Pulmonary artery endothelial cell (primary cell): ENCODE results near the gene NUP98. TPM values are rescaled to one million over a fixed set of nuclear protein-coding genes. Genes with fewer than 3 reads are reported as not detected.
"Not testable (repeated sequence)": the region's sequence is repeated elsewhere in the genome, so short reads cannot be mapped to it uniquely, and the experiment has no call there.

ENCODE experiments used
- DNase-seq: peaks from one replicate; pipeline ENCODE4 v3.0.0-alpha.2; 2011; ENCODE audit warnings: low read depth, low spot score
- total RNA-seq: library from RNA; depleted of rRNA; stranded (reverse); fragments of >200 nt; gene quantifications from 2 replicates; pipeline ENCODE4 v1.2.3, GENCODE V29; 2014

NUP98 gene
- total RNA-seq, 1 donor from 2014 or later, result 104 TPM

DNA sequence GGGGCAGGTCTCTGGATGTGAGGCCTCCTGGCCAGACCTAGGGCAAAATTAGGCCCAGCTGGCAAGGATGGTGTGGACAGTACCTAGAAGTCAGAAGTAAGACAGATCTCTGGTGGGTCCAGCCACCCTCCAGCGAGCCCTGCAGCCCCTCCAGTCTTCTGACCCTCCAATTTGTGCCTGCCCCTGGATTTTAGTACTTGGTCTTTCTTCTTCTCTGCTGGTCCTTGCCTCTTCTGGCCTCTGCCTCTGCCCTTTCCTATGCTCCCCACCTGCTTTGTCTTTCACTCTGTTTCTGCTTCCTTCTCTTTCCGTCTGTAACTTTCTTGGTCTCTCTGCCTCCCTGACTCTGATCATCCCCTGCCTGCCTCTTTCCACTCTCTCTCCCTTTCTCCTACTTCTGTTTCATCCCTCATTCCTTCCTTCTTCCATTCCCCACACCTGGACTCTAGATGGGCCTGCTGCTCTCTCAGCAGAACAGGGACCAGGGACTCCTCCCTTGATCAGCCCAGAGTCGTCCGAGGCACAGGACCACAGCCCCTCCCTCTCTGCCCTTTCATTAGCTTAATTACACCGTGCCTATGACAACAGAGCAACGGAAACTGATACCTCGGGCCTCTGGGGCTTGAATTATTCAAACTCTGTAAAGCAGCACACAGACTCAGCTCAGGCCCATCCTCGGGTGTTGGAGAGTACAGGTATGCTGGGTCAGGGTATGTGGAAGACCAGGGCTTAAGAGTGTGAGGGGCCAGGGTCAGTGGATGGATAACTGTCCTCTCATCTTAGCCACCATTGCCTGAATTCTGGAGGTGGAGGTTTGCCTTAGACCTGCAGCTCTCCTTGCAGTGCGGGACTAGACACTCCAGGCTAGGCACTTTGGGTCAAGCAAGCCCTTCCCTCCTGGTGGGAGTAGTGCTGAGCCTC is 125.8 kb downstream of the NUP98 start, which contains the start of gene CHRNA10:
TSS of gene CHRNA10 (minus strand) at position 51 of the 921 bp plus-strand sequence. CDS start 72 bp downstream, outside the sequence.
- DNase-seq, result no peak

DNA sequence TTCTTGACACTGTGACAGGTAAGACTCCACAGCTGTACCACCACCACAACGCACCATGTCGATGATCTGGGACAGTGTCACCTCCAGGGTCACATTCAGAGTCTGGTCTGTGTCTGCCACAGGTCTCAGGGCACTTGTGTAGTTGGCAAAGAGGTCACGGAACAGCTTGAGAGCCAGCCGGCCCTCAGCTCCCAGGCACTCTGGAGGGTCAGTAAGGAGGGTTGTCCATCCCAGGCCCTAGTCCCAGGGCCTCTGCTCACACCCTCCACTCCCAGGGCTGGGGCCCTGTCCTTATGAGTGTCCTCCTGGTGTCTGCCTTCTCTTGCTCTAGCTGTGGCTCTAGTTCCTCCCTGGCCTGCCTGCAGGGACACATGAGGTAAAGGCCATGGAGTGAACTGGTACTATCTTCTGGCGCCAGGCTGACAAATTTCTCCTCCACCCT is 127.6 kb downstream of the NUP98 start:
- no peak for DNase-seq

DNA sequence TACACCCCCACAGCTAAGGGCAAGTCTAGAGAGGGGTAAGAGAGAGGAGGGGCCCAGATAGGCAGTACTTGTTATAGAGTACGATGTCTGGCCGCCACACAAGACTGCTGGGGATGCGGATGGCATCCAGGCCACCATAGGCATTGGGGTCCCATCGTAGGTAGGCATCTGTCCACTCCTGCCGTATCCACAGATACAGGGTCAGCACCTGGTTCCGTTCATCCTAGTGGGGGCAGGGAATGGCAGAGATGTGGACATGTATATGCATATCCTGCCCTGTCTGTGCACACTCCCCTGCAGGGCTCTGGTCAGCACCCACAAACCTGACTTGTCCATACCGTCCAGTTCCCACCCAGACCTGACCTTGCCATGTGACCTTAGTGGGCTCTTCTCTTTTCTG is 128.2 kb downstream of the NUP98 start:
- DNase-seq, result no peak

DNA sequence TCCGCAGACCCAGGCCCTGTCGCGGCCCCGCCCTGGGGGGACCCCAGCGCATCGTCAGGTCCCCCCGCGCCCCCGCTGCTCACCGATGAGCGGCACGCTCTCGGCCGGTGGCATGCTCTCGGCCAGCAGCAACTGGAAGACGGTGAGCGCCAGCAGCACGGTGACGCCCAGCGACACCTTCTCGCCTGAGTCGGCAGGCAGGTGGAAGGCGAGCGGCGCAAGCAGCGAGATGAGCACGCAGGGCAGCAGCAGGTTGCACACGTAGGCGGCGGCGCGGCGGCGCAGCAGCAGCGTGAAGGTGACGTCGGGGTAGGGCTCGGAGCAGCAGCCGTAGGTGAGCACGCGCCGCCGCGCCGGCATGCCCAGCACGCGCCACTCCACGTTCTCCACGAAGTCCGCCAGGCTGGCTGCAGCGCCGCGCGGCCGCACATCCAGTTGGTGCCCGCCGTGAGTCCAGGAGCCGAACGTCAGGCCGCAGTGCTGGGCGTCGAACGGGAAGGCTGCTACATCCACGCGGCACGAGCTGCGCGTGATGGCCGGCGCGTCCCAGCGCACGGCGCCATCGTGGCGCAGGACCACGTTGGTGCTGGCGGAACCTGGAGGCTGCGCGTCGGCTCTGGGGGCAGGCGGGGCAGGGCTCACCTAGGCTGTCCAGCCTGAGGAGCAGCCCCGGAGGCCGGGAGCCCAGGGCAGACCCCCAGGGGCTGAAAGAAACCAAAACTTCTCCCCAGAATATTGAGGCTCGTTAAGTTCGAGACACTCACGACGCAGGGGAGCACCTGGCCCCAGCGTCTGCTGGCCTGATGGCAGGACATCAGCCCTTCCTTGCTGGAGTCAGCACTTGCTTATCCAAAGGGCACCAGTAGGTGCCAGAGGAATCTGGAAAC is 130.0 kb downstream of the NUP98 start:
- no peak for DNase-seq

DNA sequence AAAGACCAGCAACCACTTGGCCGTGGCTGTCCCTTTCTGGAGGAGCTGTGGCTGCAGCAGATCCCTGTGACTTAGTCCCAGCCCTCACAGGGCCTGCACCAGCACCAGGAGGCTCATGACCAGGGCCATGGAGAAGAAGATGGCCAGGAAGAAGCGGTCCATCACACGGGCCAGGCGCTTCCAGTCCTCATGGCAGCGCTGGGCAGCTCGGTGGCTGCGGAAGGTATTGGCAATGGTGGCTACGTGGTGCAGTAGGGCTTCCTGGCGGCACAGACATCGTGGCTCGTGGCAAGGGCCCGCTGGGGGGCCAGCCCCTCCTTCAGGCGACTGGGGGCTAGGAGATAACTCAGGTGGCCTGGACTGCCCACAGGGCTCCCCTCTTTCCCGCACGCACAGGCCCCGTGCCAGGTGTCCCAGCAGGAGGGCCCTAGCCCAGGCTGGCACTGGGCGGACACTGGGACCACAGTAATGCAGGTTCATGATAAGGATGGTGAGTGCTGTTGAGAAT is 131.3 kb downstream of the NUP98 start:
- no peak for DNase-seq

DNA sequence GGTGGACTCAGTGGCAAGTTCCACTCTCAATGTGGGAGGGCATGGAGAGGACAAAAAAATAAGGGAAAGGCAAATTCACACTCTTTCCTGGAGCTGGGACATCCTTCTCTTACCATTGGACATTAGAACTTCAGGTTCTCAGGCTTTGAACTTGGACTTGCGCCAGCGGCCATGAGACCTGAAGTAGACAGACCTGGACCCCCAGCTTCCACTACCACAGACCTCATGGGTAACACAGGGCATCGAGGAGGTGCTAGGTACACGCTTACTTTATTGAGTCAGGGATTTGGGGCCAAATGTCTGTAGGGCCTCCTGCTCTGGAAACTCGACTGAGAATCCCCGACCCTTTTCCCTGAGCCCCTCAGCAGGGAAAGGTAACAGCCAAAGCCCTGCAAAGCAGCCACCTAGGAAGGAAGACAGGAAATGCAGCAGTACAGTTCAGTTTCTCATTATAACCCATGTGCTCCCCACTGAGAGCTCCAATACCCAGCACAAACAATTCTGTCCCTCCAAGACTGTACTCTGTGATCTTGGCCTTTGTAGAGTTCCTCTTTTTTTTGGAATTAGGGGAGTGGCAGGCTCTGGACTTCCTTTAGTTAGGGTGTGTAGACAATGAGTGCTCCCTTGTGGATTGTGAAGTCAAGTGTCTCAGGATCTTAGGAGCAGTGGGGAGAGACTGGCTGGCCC is 131.9 kb downstream of the NUP98 start:
- no peak for DNase-seq

DNA sequence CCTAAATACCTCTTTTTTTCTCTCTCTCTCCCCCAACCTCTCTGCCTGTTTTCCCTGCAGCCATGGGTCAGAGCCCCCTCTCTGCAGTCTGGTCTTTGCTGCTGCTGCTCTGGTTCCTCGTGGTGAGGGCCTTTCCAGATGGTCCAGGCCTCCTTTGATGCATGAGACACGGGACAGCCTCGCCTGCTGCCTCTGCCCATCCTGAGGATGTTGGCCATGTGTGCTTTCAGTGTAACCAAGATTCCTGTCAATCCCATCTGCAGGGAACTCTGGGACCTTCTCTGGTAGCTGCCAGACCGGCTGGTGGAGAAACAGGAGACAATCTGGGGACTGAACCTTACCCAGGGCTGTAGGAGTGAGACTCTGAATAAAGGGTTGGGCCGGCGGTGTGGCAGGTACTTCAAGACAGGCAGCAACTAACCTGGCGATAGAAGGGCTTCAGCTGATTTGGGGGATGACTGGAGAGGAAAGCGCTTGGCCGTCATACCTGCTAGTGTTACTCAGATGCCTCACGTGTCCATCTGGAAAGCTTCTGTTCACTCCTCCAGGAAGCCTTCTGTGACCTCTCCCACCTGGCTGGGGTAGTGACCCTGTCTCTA is 133.2 kb downstream of the NUP98 start:
- no peak for DNase-seq

DNA sequence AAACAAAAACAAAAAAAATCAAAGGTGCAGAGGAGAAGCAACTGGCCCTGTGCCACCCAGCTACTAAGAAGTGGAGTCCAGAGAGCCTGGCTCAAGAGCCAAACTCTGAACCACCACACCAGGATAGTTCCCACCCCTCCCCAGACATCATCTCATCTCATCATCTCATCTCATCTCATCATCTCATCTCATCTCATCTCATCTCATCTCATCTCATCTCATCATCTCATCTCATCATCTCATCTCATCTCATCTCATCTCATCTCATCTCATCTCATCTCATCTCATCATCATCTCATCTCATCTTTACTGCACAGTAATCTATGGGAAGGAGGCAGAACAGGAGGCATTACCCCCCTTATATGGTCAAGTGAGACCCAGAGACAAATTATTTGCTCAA is 134.5 kb downstream of the NUP98 start:
- no peak for DNase-seq

DNA sequence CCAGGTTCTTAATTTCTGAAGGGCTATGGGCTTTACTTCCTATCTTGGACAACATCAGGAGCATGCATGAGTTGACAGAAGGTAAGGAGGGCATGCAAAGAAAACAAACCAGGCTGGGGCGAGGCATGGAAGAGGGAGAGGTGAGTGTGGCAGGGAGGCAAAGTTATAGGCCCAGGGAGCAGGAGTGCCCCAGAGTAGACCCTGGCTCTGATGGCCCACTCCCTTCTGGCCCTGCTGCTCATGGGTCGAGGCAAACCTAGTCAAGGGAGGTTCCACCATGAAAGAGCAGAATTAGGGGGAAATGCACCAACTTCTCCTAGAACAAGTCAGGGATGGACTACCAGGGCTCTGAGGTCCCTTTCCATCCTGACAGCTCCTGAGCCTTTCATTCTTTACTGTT is 136.4 kb downstream of the NUP98 start:
- no peak for DNase-seq

DNA sequence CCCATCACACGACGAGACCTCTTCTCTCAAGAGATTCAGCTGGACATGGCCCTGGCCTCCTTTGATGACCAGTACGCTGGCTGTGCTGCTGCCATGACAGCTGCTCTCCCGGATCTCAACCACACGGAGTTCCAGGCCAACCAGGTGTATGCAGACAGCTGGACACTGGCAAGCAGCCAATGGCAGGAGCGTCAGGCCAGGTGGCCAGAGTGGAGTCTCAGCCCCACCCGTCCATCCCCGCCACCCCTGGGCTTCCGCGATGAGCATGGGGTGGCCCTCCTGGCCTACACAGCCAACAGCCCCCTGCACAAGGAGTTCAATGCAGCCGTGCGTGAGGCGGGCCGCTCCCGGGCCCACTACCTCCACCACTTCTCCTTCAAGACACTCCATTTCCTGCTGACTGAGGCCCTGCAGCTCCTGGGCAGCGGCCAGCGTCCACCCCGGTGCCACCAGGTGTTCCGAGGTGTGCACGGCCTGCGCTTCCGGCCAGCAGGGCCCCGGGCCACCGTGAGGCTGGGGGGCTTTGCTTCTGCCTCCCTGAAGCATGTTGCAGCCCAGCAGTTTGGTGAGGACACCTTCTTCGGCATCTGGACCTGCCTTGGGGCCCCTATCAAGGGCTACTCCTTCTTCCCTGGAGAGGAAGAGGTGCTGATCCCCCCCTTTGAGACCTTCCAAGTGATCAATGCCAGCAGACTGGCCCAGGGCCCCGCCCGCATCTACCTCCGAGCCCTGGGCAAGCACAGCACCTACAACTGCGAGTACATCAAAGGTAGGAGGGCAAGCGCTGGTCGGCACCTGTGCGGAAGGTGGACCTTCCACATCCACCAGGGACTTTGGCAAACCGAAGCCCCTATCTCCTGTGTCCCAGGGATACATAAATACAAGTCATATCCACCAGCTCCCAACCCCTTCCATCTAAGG is 137.5 kb downstream of the NUP98 start:
- DNase-seq, result no peak

DNA sequence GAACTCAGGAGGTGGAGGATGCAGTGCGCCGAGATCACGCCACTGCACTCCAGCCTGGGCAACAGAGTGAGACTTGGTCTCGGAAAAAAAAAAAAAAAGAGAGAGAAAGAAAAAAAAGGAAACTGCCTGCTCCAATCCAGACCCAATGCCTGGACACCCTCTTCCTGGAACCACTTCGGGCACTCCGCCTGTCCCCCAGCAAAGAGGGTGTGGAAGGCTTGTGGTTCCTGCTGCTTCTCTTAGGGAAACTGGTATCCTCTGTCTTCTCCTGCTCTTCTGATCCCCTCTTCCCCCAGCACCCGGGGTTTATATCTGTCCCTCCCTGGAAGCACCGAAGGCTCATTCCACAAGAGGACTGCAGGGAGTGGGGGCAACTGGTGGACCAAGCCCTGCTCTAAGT is 139.1 kb downstream of the NUP98 start:
- no peak for DNase-seq

DNA sequence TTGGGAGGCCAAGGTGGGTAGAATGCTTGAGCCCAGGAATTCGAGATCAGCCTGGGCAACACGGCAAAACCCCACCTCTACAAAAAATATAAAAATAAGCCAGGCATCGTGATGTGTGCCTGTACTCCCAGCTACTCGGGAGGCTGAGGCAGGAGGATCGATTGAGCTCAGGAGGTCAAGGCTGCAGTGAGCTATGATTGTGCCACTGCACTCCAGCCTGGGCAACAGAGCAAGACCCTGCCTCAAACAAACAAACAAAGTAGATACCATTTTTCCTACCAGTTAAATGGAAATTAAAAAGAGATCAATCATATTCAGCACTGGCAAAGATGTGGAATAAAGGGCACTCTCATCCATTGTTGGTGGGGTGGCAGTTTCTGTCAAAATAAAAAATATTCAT is 140.0 kb downstream of the NUP98 start:
- not testable (repeated sequence) for DNase-seq

DNA sequence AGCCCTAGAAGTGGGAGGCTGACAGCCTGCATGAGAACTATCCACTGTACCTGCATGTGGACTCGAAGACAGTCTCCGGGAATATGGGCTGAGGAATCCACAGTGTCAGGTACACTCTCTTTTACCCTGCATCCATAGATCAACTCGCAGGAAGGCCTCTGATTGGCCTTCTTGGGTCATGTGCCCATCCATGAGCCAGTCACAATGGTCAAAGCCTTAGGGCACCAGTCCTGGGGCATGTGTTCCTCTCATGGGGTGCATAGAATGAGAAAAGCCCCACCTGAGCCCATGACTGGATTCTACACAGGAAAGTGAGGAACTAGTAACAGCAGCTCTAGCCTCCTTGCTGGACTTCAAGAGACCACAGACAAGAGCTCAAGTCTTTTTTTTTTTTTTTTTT is 141.8 kb downstream of the NUP98 start:
- no peak for DNase-seq

DNA sequence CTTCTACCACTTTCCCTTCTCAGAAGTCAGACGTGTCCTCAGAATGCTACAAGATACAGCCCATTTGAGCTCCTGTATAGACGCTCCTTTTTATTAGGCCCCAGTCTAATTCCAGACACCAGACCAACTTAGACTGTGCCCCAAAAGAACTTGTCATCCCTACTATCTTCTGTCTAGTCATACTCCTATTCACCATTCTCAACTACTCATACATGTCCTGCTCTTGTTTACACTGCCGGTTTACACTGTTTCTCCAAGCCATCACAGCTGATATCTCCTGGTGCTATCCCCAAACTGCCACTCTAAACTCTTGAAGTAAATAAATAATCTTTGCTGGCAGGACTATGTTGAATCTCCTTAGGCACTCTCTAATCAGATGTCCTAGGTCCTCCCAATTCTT is 144.8 kb downstream of the NUP98 start:
- not testable (repeated sequence) for DNase-seq

DNA sequence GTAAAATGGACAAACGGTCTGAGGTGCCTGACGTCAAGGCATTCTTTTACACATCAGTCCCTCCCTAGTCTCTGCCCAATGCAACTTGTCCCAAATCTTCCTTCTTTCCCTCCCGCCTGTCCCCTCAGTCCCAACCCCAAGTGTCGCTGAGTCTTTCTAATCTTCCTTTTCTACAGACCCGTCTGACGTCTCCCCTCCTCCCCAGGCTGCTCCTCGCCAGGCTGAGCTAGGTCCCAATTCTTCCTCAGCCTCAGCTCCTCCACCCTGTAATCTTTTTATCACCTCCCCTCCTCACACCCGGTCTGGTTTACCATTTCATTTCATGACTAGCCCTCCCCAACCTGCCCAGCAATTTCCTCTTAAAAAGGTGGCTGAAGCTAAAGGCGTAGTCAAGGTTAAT is 148.0 kb downstream of the NUP98 start:
- not testable (repeated sequence) for DNase-seq

DNA sequence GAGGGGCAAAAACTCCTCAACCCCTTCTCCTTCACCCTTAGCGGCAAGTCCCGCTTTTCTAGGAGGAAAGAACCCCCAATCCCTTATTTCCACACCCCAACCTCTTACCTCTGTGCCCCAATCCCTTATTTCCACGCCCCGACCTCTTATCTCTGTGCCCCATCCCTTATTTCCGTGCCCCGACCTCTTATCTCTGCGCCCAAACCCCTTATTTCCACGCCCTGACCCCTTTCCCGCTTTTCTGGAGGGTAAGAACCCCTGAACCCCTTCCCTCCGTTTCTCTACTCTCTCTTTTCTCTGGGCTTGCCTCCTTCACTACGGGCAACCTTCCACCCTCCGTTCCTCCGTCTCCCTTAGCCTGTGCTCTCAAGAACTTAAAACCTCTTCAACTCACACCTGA is 148.5 kb downstream of the NUP98 start:
- DNase-seq, result not testable (repeated sequence)

DNA sequence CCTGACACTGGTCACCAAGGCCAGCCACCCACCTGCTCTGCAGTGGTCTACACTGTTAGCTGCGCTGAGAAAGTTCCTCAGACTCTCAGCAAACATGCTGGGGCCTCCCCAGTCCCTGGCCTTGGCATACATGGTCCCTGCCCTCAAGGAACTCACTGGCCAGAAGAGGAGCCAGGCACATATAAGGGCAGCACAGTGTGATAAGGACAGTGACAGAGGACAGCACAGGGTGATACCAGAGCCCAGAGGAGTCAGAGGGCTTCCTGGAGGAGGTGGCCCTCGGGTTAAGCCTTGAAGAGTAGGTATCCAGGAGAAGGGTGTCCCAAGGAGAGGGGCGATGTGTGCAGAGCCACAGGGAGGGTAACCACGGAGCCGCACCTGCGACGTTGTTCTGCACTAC is 151.8 kb downstream of the NUP98 start:
- no peak for DNase-seq

DNA sequence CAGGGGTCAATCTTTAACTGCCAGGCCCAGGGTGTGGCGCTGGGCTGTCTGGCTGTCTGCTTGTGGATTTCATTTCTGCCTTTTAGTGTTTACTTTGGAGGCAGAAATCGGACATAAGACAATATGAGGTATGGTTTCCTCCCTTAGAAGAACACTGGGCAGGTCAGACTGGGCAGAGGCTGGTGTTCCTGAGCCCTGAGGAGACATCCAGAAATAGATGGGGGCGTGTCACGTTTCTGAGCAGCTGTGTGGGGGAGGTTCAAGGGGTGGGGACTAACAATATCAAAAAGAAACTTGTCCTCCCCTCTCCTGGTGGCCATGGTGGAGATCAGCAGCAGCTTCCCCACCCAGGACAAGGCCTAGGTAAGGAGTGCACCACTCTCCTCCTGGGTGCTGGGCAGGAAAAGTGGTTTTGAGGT is 152.5 kb downstream of the NUP98 start, which contains the start of gene ART1:
TSS of gene ART1 (plus strand) at position 312 of the 419 bp plus-strand sequence. CDS start 14,086 bp downstream, outside the sequence.
- DNase-seq, result no peak

DNA sequence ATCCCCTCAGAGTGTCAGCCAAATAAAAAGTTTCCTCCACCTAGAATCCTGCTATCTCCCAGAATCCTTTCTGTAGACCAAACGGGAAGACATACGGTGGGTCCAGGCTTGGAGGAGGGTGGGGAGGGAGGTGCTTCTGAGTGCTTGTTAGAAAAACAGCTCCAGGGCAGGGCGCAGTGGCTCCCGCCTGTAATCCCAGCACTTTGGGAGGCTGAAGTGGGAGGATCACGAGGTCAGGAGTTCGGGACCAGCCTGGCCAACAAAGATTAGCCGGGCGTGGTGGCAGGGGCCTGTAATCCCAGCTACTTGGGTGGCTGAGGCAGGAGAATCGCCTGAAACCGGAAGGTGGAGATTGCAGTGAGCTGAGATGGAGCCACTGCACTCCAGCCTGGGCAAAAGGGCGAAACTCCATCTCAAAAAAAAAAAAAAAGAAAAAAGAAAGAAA is 154.2 kb downstream of the NUP98 start:
- DNase-seq, result not testable (repeated sequence)
